Spleen (tissue), 11 donors: Measurements from ENCODE around the gene CREB3L2. TPM values are rescaled to one million over a fixed set of nuclear protein-coding genes. Genes with fewer than 3 reads are reported as not detected.
A peak's percentile ranks its signal among the peaks of the same experiment; 100 is the strongest.

Source experiments
- DNase-seq: peaks from one replicate; pipeline ENCODE4 v3.0.0-alpha.2; 2020
- H3K27ac ChIP-seq, 8 donors: fragments of 200-600 bp; sonication (generic) in 7 of 8; 1 replicate in 4 of 8; 2 replicates in 4 of 8; pipeline versions ENCODE4 v1.5.0 to v1.8.0; 2016 to 2021; ENCODE audit warnings: inconsistent platforms in 4 of 8, mild to moderate bottlenecking in 4 of 8, moderate library complexity in 1 of 8
- H3K27me3 ChIP-seq, 7 donors: fragments of 200-600 bp; sonication (generic) in 6 of 7; replicated peaks in 1 of 7; 1 replicate in 4 of 7; 2 replicates in 3 of 7; pipeline versions ENCODE4 v1.5.0 to v1.8.0; 2016 to 2021; ENCODE audit warnings: inconsistent platforms in 3 of 7, mild to moderate bottlenecking in 1 of 7
- H3K36me3 ChIP-seq, 6 donors: fragments of 200-600 bp; sonication (generic) in 5 of 6; 1 replicate in 4 of 6; 2 replicates in 2 of 6; pipeline versions ENCODE4 v1.5.0 to v1.8.0; 2016 to 2021; ENCODE audit warnings: inconsistent platforms in 2 of 6
- H3K4me1 ChIP-seq, 6 donors: fragments of 200-600 bp; sonication (generic) in 5 of 6; 1 replicate in 3 of 6; 2 replicates in 3 of 6; pipeline versions ENCODE4 v1.5.0 to v1.8.0; 2016 to 2021; ENCODE audit warnings: inconsistent platforms in 3 of 6
- H3K4me3 ChIP-seq, 8 donors: fragments of 200-600 bp; sonication (generic) in 7 of 8; 1 replicate in 4 of 8; 2 replicates in 4 of 8; pipeline versions ENCODE4 v1.5.0 to v1.8.0; 2016 to 2021; ENCODE audit warnings: inconsistent platforms in 4 of 8, mild to moderate bottlenecking in 4 of 8, moderate library complexity in 2 of 8
- H3K9me3 ChIP-seq, 8 donors: fragments of 200-600 bp; sonication (generic) in 7 of 8; 1 replicate in 4 of 8; 2 replicates in 4 of 8; pipeline versions ENCODE4 v1.5.0 to v1.8.0; 2016 to 2021; ENCODE audit warnings: inconsistent platforms in 4 of 8
- POLR2A ChIP-seq, 3 donors: fragments of 450-650 bp; IDR thresholded peaks; one replicate each; pipeline ENCODE4 v1.5.1; 2017; ENCODE audit warnings: antibody characterized with exemption in 3 of 3, mild to moderate bottlenecking in 1 of 3
- POLR2AphosphoS5 ChIP-seq, 3 donors: sonication (generic); formaldehyde crosslinking; IDR thresholded peaks; one replicate each; pipeline ENCODE4 v1.5.1; 2017; ENCODE audit warnings: antibody characterized with exemption in 3 of 3
- WGBS, 5 donors: extraction: QIAGEN DNeasy Blood & Tissue Kit in 3 of 5; methylation state at CpG; one replicate each; pipeline versions ENCODE4 v1.1.5 to v1.1.7; 2013 to 2018; 5-methylcytosine and 5-hydroxymethylcytosine counted together
- intact Hi-C: fragments of 100-400 bp; cut with DNase I; formaldehyde crosslinking; loops from one replicate; pipeline ENCODE4 v1.15.0; 2023; ENCODE audit warnings: low total_unique reads
- polyA plus RNA-seq, 3 donors: library from polyadenylated mRNA; stranded (reverse); fragments of 200-250 nt; gene quantifications; one replicate each; pipeline ENCODE4 v1.2.1, GENCODE V29; 2013
- total RNA-seq, 7 donors: library from RNA; depleted of rRNA in 3 of 7; stranded (reverse); fragments of >200 nt in 3 of 7; fragmentation: NEBNext Ultra II Directional in 4 of 7; extraction: Animal tissue kit (Norgen Biotek cat#: 25700) in 4 of 7; gene quantifications; one replicate each; pipeline versions ENCODE4 v1.1.0 to v1.2.1, GENCODE V29; 2016 to 2021
- TF ChIP-seq, protein P1 (sequence below), 11 experiments: fragments of 200-600 bp in 7 of 11; fragments of 450-650 bp in 4 of 11; sonication (generic) in 4 of 11; IDR thresholded peaks in 8 of 11; conservative IDR thresholded peaks in 3 of 11; 1 replicate in 7 of 11; 2 replicates in 4 of 11; pipeline versions ENCODE4 v1.4.0 to v1.8.0; 2016 to 2021; ENCODE audit warnings: antibody characterized with exemption in 11 of 11, inconsistent platforms in 4 of 11, mild to moderate bottlenecking in 1 of 11
- donor health status: healthy with polysubstance abuse.
- donor health status: DM: no; HTN: no; CAD: no; lungs with moderate emphysema.
- donor health status: DM: no; HTN: no; CAD: no.
- donor health status: Bipolar disorder and iron deficiency.
- donor health status: healthy.
- donor health status: DM: no; HTN: no; CAD: no.
- donor health status: DM: yes; HTN: yes; CAD: no.

The CREB3L2 gene
- total and polyA plus RNA-seq, 10 donors: 3.5 to 68.4 (median 42.4) TPM

DNA sequence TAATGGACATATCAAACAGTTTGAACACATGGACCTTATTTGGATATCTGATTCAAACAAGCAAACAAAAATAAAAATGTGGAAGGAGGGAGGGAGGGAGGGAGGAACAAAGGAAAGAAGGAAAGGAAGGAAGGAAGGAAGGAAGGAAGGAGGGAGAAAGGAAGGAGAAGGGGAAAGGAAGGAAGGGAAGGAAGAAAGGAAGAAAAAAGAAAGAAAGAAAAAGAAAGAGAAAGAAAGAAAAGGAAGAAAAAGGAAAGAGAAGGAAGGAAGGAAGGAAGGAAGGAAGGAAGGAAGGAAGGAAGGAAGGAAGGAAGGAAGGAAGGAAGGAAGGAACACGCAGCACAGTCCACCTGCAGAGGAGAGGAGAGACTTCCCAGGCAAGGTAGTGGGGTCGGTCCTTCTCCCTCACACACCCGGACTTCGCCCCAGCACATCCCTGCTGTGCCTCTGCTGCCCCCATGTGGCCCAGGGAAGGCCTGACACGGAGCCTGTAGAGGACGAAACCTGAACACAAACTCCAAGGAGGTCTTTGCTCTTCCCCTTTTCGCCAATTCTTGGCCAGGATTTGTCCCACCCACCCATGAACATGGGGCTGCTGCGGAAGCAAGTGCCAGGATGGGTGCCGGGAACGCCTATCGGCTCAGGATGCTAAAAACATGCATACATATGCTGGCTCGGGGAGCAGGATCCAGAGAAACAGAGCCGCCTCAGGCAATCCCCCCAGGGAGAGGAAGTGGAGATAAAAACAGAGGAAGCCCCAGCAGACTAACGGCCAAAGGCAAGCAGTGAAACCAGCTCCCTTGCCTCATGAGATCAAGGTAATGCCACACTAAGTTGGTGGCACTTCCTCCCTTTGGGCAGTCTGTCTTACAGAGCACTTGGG lies 102.8 kb downstream of the CREB3L2 start:
- 5 to 11% (median 7%) methylated on average over 13 to 14 of the region's 14 CpGs for WGBS, 5 donors
- no peak for TF ChIP-seq POLR2A (IDR thresholded peaks at IDR 0.05)
- TF ChIP-seq POLR2AphosphoS5 (IDR thresholded peaks at IDR 0.05): peak; percentile 41 to 66 (median 45)
- TF ChIP-seq, protein P1, sequence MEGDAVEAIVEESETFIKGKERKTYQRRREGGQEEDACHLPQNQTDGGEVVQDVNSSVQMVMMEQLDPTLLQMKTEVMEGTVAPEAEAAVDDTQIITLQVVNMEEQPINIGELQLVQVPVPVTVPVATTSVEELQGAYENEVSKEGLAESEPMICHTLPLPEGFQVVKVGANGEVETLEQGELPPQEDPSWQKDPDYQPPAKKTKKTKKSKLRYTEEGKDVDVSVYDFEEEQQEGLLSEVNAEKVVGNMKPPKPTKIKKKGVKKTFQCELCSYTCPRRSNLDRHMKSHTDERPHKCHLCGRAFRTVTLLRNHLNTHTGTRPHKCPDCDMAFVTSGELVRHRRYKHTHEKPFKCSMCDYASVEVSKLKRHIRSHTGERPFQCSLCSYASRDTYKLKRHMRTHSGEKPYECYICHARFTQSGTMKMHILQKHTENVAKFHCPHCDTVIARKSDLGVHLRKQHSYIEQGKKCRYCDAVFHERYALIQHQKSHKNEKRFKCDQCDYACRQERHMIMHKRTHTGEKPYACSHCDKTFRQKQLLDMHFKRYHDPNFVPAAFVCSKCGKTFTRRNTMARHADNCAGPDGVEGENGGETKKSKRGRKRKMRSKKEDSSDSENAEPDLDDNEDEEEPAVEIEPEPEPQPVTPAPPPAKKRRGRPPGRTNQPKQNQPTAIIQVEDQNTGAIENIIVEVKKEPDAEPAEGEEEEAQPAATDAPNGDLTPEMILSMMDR (IDR thresholded peaks at IDR 0.05 in 8 of 11, conservative IDR thresholded peaks at IDR 0.05 in 3 of 11): peak; percentile 73 to 93 (median 88)
- H3K9me3 ChIP-seq: no peaks in the 10 kb centered on the region
- peaks cover 14 to 34% (median 26%) of the 10 kb centered on the region in 6 donors for H3K4me1 ChIP-seq
- H3K4me3 ChIP-seq: peak overlapping the region in 4 of 8 donors; percentile 9 to 57 (median 23)
- peaks cover 0 to 90% (median 36%) of the 10 kb centered on the region in 6 donors for H3K36me3 ChIP-seq
- intact Hi-C loops: loop anchor here (5.0 kb wide), 1 partner anchor 242 kb away; no protein-coding TSS in a partner anchor
- peak overlapping the region in 6 of 8 donors; percentile 25 to 73 (median 57) for H3K27ac ChIP-seq
- no peaks in the 10 kb centered on the region for H3K27me3 ChIP-seq
- peak; percentile 93 for DNase-seq

- TF ChIP-seq POLR2AphosphoS5 (IDR thresholded peaks at IDR 0.05) (no peak), POLR2A (IDR thresholded peaks at IDR 0.05) (no peak)
- TF ChIP-seq, protein P1 (IDR thresholded peaks at IDR 0.05 in 8 of 11, conservative IDR thresholded peaks at IDR 0.05 in 3 of 11): no peak
- H3K36me3 ChIP-seq: peaks cover 0 to 90% (median 33%) of the 10 kb centered on the region in 6 donors
- H3K9me3 ChIP-seq: no peaks in the 10 kb centered on the region
- 57 to 88% (median 61%) methylated on average over 8 of the region's 8 CpGs for WGBS, 5 donors
- peaks cover 6 to 25% (median 18%) of the 10 kb centered on the region in 6 donors for H3K4me1 ChIP-seq
- no peak for DNase-seq
- no peak overlapping the region for H3K27ac ChIP-seq
- H3K4me3 ChIP-seq: no peak overlapping the region
- no peaks in the 10 kb centered on the region for H3K27me3 ChIP-seq
- intact Hi-C loops: loop anchor here (5.0 kb wide), 1 partner anchor 238 kb away; no protein-coding TSS in a partner anchor
These were observed 106.3 kb downstream of the CREB3L2 start for GRCh38 chr7:137895301-137896221.

GRCh38 chr7:137893143-137893742 lies 108.6 kb downstream of the CREB3L2 start:
- Histone ChIP-seq H3K27ac (no peak overlapping the region), H3K36me3 (peaks cover 0 to 99% (median 31%) of the 10 kb centered on the region in 6 donors), H3K9me3 (no peaks in the 10 kb centered on the region), H3K4me3 (no peak overlapping the region), H3K4me1 (peaks cover 0 to 6% (median 2%) of the 10 kb centered on the region in 6 donors), H3K27me3 (no peaks in the 10 kb centered on the region)
- TF ChIP-seq POLR2A (IDR thresholded peaks at IDR 0.05) (no peak), POLR2AphosphoS5 (IDR thresholded peaks at IDR 0.05) (no peak)
- TF ChIP-seq, protein P1 (IDR thresholded peaks at IDR 0.05 in 8 of 11, conservative IDR thresholded peaks at IDR 0.05 in 3 of 11): no peak
- intact Hi-C loops: no loop called here
- DNase-seq: no peak
